Activated CD8-positive, alpha-beta memory T cell treated with anti-CD3 and anti-CD28 coated beads for 36 hours (primary cell): ENCODE results near the gene NPAS2. TPM values are rescaled to one million over a fixed set of nuclear protein-coding genes. Genes with fewer than 3 reads are reported as not detected.

Experiments
- CTCF ChIA-PET: fragments of 350-600 bp; sonication (Branson Sonifier 250); formaldehyde crosslinking; loops from one replicate; lab custom pipeline; 2021; ENCODE audit warnings: antibody characterized with exemption; lab: Charles Lee
- POLR2A ChIA-PET: fragments of 350-600 bp; sonication (Branson Sonifier 250); formaldehyde crosslinking; loops from one replicate; lab custom pipeline; 2021; ENCODE audit warnings: antibody characterized with exemption; lab: Charles Lee
- total RNA-seq, 2 experiments: library from RNA; stranded (reverse); gene quantifications; one replicate each; pipeline ENCODE4 v1.2.3, GENCODE V29; 2021

The NPAS2 gene
- total RNA-seq, 2 experiments from 2014 or later: 2.6 to 3.3 TPM

DNA sequence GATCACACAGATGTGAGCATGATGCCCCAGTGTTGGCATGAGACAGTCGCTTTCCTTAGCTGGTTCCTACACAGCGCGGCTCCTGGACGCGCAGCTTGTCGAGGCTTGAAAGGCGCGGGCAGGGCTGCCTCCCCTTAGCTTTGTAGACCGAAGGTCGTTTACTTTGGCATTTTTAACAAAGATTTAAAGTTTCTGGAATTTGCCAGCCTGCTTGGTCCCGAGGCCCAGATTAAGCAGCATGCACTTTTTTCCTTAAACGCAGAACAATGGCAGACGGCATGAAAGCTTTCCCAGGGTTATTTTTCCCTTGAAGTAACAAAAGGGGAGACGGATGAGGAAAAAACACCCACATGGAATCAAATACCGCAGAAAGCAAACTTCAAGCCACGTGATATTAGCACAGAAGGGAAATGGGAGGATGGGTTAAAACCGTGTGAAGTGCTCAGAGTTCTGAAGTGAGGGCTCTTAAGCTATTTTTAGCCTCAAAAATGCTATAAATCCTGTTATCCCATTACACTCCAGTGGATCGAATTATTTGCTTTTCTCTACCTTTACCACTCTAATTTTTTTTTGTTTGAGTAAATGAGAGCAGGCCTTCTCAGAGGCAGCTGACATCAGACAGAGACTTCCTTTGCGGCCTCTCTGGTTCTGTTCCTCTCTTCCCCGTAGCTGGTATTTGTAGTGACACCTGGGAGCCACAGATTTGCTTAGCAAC lies 55.7 kb downstream of the NPAS2 start:
- POLR2A ChIA-PET: no interaction called here
- CTCF ChIA-PET: no interaction called here

- CTCF ChIA-PET: no interaction called here
- POLR2A ChIA-PET: no interaction called here
Observed at GRCh38 chr2:100876231-100876860, 56.4 kb downstream of the NPAS2 start.

GRCh38 chr2:100877555-100877954 lies 57.6 kb downstream of the NPAS2 start:
- ChIA-PET CTCF (no interaction called here), POLR2A (no interaction called here)

- ChIA-PET CTCF (no interaction called here), POLR2A (no interaction called here)
Observed at GRCh38 chr2:100878000-100878791, 58.3 kb downstream of the NPAS2 start.

GRCh38 chr2:100879296-100879695 lies 59.4 kb downstream of the NPAS2 start:
- POLR2A ChIA-PET: no interaction called here

DNA sequence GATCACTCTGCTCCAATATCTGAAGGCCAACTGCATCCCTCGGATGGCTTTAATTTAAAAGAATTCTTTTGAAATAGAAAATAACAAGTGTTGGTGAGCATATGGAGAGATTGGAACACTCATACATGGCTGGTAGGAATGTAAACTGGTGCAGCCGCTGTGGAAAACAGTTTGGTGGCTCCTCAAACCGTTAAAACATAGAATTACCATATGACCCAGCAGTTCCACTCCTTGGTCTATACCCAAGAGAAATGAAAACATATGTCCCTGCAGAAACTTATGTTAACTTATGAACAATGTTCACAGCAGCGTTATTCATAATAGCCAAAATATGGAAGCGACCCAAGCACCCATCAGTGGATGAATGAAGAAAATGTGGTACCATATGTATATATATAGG lies 60.1 kb downstream of the NPAS2 start:
- POLR2A ChIA-PET: no interaction called here
- CTCF ChIA-PET: no interaction called here

More at GRCh38 chr2:100879296-100879695, 59.4 kb downstream of the NPAS2 start:
- CTCF ChIA-PET: no interaction called here

GRCh38 chr2:100880730-100881129 lies 60.8 kb downstream of the NPAS2 start:
- POLR2A ChIA-PET: no interaction called here
- CTCF ChIA-PET: no interaction called here

DNA sequence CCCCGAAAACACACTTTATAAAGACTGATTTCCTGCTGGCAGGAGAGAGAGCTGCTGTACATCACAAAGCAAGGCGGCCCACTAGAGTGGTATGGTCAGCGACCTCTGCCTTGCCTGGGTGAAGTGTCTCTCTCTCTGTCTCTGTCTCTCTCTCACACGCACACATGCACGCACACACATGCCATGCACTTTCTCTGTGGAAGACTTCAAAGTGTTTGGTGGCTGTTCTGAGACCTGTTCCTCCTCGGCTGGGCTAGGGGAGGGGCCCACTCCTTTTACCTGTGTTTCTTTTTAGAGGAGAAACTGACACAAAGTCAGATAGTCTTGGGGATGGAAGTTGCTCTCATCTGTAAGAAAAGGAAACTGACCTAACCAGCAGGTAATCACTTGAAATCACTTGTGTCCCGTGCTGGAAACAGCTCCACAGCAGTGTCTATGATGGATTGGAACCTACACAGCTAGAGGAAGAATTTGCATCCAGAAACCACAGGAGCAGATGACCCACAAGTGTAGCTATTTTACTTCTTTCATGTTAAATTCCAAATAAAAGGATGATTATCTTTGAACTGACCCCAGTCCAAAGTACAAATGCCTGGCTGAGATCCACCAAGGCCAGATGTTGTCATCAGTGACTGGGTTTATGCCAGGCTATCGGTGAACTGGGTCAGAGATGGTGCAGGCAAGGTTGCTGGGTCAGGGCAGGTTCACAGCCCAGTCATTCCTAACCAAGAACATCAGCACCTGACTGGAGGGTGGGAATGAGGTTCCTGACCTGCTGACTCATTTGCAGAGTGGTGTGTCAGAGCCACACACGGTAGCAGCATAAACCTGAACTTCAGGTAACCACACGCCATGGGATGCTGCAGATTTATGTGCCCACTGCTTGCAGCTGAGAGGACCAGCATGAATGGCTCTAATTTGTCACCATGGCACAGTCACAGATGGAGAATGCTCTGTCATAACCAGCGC lies 63.0 kb downstream of the NPAS2 start:
- CTCF ChIA-PET: no interaction called here
- POLR2A ChIA-PET: no interaction called here

DNA sequence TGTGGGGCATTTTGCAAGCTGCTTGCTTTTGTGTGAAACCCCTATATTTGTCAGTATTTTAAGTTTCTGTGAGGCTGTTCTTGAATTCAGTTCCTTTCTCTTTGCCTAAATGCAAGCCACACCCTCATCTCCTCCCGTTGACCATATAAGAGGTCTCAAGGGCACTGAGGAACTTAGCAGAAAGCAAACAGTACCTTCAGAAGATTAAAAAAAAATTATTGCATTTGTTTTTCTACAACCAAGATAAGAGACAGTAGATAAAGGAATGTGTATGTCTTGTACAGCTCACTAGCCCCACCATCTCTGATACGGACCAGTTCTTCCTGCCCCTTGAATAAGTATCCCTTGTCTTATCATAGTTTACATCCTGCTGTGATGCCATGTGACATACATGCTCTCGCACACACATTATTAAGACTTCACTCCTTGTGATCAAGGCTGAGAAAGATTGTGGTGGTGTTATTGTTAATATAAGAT lies 64.2 kb downstream of the NPAS2 start:
- ChIA-PET CTCF (no interaction called here), POLR2A (no interaction called here)

- POLR2A ChIA-PET: no interaction called here
- CTCF ChIA-PET: no interaction called here
Observed at GRCh38 chr2:100886085-100886484, 66.1 kb downstream of the NPAS2 start.

DNA sequence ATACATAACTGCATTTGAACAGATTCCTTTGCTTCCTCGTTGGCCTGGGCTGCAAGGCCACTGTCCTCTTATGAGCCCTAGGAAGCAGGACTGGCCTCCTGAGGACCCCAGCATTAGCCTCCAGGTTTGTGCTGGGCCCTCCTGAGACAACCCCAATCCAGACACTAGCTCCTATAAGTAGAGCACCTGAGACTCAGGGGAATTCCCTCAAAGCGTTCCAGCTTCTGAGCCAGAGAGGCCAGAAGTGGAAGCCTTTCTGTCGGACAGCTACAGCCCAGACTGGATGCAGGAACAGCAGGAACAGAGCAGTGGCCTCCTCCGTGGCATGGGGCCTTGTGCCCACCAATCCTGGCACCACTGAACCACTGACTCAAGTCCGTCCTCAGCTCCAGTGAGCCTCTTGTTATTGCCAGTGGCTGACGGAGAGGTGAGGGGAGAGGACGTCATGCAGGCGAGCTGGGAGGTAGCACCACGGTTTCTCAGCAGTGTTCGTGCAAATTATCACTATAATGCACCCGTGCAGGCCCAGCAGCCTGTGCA lies 67.2 kb downstream of the NPAS2 start:
- CTCF ChIA-PET: no interaction called here
- POLR2A ChIA-PET: no interaction called here

DNA sequence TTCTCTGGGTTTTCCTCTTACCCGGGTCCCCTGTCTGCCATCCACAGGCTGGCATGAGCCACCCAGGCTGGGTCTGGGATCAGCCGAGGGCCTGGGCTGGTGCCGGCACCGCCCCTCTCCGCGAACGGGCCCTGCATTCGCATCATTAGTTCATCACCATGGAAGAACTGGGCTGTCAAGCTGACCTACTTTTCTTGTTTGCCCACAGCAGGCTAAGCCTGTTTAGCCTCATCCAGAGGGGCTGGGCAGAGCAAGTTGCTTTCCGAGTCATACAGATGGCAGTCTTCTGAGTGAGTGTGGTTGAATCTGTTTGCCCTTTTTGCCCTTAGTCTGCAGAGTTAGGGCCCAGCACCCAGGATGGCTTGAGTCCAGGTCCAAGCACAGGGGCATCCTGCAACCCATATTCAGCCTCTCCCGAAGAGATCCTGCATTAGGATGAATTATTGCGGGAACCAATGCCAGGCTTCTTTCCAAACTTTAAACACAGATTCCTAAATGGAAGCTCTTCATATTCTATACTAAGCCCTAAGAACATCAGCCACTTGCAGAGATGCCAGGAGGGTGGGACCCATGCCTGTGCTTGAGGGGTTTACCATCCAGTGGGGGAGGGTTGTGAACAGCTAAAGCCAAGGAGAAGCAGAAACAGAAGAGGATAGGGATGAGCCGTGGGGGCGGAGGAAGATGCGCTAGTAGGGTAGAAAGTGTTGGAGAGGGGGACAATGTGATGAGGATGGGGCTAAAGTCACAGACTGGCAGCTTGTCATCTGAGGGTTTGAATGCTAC lies 68.0 kb downstream of the NPAS2 start:
- ChIA-PET CTCF (interaction anchor here (0.6 kb wide), 1 partner anchor 217 kb away, joined by 3 read pairs; no protein-coding TSS in a partner anchor), POLR2A (no interaction called here)

DNA sequence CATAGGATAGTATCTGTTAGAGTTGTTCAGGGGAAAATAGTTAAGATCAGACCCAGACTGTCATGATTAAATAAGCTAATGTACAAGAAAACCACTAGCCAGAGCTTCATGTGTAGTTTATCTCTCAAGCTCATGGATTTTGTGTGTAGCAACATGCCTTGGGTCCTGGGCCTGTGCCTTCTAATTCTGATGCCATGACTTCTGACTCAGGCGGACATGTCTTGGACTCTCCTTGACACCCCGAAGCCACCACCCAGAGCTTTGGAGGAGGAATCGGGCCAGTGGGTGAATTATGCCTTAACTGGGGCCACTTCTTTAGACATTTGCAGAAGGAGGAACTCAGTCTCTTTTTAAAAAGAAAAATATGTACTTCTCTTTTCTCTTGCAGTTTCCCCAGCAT lies 68.7 kb downstream of the NPAS2 start:
- ChIA-PET POLR2A (no interaction called here), CTCF (interaction anchor here (0.6 kb wide), 1 partner anchor 217 kb away, joined by 3 read pairs; no protein-coding TSS in a partner anchor)

DNA sequence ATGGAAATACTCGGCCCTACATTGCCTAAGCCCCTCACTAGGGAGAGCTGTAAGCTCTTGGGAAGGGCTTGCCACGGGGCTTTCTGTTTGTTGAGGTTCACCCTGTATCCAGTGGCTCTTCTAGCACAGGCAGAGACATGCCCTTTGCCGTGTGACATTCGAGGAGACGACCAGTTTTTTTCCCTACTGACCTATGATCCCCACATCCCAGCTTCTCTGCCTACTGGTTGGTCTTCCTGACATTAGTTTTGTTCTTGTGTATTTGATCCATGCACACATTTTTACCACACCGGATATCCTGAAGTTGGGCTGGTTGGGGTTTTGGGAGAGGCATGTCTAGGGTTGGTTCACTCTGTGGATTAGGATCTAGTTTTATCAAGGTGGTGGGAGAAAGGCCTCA lies 69.3 kb downstream of the NPAS2 start:
- ChIA-PET CTCF (no interaction called here), POLR2A (no interaction called here)

GRCh38 chr2:100891906-100892642 lies 72.1 kb downstream of the NPAS2 start:
- POLR2A ChIA-PET: no interaction called here
- CTCF ChIA-PET: no interaction called here

- ChIA-PET POLR2A (no interaction called here), CTCF (no interaction called here)
Observed at GRCh38 chr2:100893392-100894104, 73.6 kb downstream of the NPAS2 start.
